ENCODE measurements around the gene SCN2B. TPM values are rescaled to one million over a fixed set of nuclear protein-coding genes. Genes with fewer than 3 reads are reported as not detected.

The SCN2B gene
- total and polyA plus RNA-seq, 10 donors: 0.02 to 0.15 (median 0.04) TPM; not detected in 4

GRCh38 chr11:118145285-118146227 is 30.9 kb downstream of the SCN2B start:
- Histone ChIP-seq H3K4me1 (peaks cover 4 to 30% (median 9%) of the 10 kb centered on the region in 6 donors), H3K9me3 (no peaks in the 10 kb centered on the region), H3K4me3 (peak overlapping the region; percentile 60 to 91 (median 65)), H3K36me3 (no peaks in the 10 kb centered on the region), H3K27me3 (replicated peaks in 1 of 7) (peaks cover 0 to 84% (median 26%) of the 10 kb centered on the region in 7 donors), H3K27ac (peak overlapping the region in 1 of 8 donors; percentile 39)
- peak; percentile 94 for DNase-seq
- peak; percentile 32 to 75 (median 58) for TF ChIP-seq POLR2AphosphoS5 (IDR thresholded peaks at IDR 0.05)
- no peak for TF ChIP-seq POLR2A (IDR thresholded peaks at IDR 0.05)
- TF ChIP-seq CTCF (IDR thresholded peaks at IDR 0.05 in 8 of 11, conservative IDR thresholded peaks at IDR 0.05 in 3 of 11): peak; percentile 90 to 98 (median 95)
- 0 to 2% (median 1%) methylated on average over 25 to 78 of the region's 78 CpGs for WGBS, 5 donors
- intact Hi-C loops (cut with DNase I; ENCODE audit: low total_unique reads): no loop called here

- TF ChIP-seq POLR2AphosphoS5 (IDR thresholded peaks at IDR 0.05) (no peak), CTCF (IDR thresholded peaks at IDR 0.05 in 8 of 11, conservative IDR thresholded peaks at IDR 0.05 in 3 of 11) (no peak), POLR2A (IDR thresholded peaks at IDR 0.05) (no peak)
- 61 to 71% (median 65%) methylated on average over 18 to 20 of the region's 20 CpGs for WGBS, 5 donors
- peak overlapping the region in 1 of 8 donors; percentile 91 for H3K4me3 ChIP-seq
- H3K27me3 ChIP-seq (replicated peaks in 1 of 7): peaks cover 0 to 86% (median 26%) of the 10 kb centered on the region in 7 donors
- no peaks in the 10 kb centered on the region for H3K36me3 ChIP-seq
- intact Hi-C loops (cut with DNase I; ENCODE audit: low total_unique reads): no loop called here
- H3K4me1 ChIP-seq: peaks cover 4 to 30% (median 9%) of the 10 kb centered on the region in 6 donors
- H3K27ac ChIP-seq: no peak overlapping the region
- no peak for DNase-seq
- H3K9me3 ChIP-seq: no peaks in the 10 kb centered on the region
Observed at GRCh38 chr11:118144301-118145268, 31.9 kb downstream of the SCN2B start.

GRCh38 chr11:118143661-118144185 is 32.7 kb downstream of the SCN2B start:
- Histone ChIP-seq H3K27ac (no peak overlapping the region), H3K4me1 (peaks cover 4 to 30% (median 9%) of the 10 kb centered on the region in 6 donors), H3K9me3 (no peaks in the 10 kb centered on the region), H3K36me3 (no peaks in the 10 kb centered on the region), H3K4me3 (no peak overlapping the region), H3K27me3 (replicated peaks in 1 of 7) (peaks cover 0 to 81% (median 26%) of the 10 kb centered on the region in 7 donors)
- intact Hi-C loops (cut with DNase I; ENCODE audit: low total_unique reads): no loop called here
- no peak for DNase-seq
- 74 to 82% (median 78%) methylated on average over 12 of the region's 12 CpGs for WGBS, 5 donors
- no peak for TF ChIP-seq POLR2AphosphoS5 (IDR thresholded peaks at IDR 0.05)
- TF ChIP-seq CTCF (IDR thresholded peaks at IDR 0.05 in 8 of 11, conservative IDR thresholded peaks at IDR 0.05 in 3 of 11): peak in 1 of 11 experiments; percentile 18
